HG03066 (cell line): Measurements from ENCODE around the gene CCDC188.

Experiments used
- ATAC-seq: cut with Tn5 transposase; IDR thresholded peaks from one replicate; pipeline ENCODE4 v1.9.1; 2021; ENCODE audit warnings: low read depth; ENCODE audit not compliant: unreplicated experiment

CCDC188 gene

GRCh38 chr22:20123366-20124082, 27.3 kb downstream of the CCDC188 start:
- no peak for ATAC-seq

GRCh38 chr22:20121856-20122415, 28.9 kb downstream of the CCDC188 start:
- ATAC-seq, result no peak

- ATAC-seq, result no peak
Observed at GRCh38 chr22:20118300-20119020, 32.4 kb downstream of the CCDC188 start.

GRCh38 chr22:20117633-20118299, 33.1 kb downstream of the CCDC188 start:
- peak; percentile 21 for ATAC-seq

GRCh38 chr22:20116951-20117632, 33.8 kb downstream of the CCDC188 start, which contains the start of gene TRMT2A:
Gene TRMT2A, minus strand, starts transcription at chr22:20117226. Its CDS starts 320 bp downstream, at chr22:20116906.
- peak; percentile 76 for ATAC-seq

GRCh38 chr22:20116376-20116950, 34.4 kb downstream of the CCDC188 start:
- ATAC-seq, result no peak

- ATAC-seq, result no peak
Observed at GRCh38 chr22:20115691-20116375, 35.0 kb downstream of the CCDC188 start, which contains the start of gene RANBP1. Gene RANBP1, plus strand, starts transcription at chr22:20116104. Its CDS starts 81 bp downstream, at chr22:20116185.

GRCh38 chr22:20114506-20115475, 36.1 kb downstream of the CCDC188 start:
- ATAC-seq, result no peak

- no peak for ATAC-seq
Observed at GRCh38 chr22:20113551-20114310, 37.1 kb downstream of the CCDC188 start.

- ATAC-seq, result no peak
Observed at GRCh38 chr22:20112623-20113511, 38.0 kb downstream of the CCDC188 start.

- ATAC-seq, result no peak
Observed at GRCh38 chr22:20111689-20112622, 38.9 kb downstream of the CCDC188 start.

GRCh38 chr22:20111045-20111688, 39.7 kb downstream of the CCDC188 start:
- ATAC-seq, result no peak

- ATAC-seq, result no peak
Observed at GRCh38 chr22:20110359-20110985, 40.4 kb downstream of the CCDC188 start.
